Fibroblast of pulmonary artery (primary cell): ENCODE measurements around the gene CEACAM20.

Source experiments
- DNase-seq: peaks from one replicate; pipeline ENCODE4 v3.0.0-alpha.2; 2010; ENCODE audit warnings: low read depth
- H3K4me3 ChIP-seq: replicated peaks from 2 replicates; pipeline ENCODE4 v1.5.1; 2011; ENCODE audit warnings: low read depth, mild to moderate bottlenecking, control low read depth, low read length, moderate library complexity
- CTCF ChIP-seq: IDR thresholded peaks from 2 replicates; pipeline ENCODE4 v1.5.1; 2011; ENCODE audit warnings: mild to moderate bottlenecking, control low read depth, low read length, inconsistent platforms; ENCODE audit errors: missing control alignments

The CEACAM20 gene

DNA sequence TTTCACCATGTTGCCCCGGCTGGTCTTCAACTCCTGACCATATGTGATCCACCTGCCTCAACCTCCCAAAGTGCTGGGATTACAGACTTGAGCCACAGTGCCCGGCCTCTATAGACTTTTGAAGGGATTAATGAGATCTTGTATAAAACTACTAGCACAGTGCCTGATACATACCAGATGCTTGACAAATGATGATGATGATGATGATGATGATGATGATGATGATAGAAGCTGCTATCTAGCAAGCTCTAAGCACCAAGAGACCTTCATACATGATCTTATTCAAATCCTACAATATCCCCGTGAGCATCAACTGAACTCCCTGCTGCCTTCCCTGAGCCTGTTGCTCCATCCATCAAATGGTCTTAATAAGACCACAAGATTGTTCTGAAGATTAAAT lies 14.4 kb downstream of the CEACAM20 start:
- no peak for TF ChIP-seq CTCF
- H3K4me3 ChIP-seq: no peak overlapping the region
- DNase-seq: no peak

DNA sequence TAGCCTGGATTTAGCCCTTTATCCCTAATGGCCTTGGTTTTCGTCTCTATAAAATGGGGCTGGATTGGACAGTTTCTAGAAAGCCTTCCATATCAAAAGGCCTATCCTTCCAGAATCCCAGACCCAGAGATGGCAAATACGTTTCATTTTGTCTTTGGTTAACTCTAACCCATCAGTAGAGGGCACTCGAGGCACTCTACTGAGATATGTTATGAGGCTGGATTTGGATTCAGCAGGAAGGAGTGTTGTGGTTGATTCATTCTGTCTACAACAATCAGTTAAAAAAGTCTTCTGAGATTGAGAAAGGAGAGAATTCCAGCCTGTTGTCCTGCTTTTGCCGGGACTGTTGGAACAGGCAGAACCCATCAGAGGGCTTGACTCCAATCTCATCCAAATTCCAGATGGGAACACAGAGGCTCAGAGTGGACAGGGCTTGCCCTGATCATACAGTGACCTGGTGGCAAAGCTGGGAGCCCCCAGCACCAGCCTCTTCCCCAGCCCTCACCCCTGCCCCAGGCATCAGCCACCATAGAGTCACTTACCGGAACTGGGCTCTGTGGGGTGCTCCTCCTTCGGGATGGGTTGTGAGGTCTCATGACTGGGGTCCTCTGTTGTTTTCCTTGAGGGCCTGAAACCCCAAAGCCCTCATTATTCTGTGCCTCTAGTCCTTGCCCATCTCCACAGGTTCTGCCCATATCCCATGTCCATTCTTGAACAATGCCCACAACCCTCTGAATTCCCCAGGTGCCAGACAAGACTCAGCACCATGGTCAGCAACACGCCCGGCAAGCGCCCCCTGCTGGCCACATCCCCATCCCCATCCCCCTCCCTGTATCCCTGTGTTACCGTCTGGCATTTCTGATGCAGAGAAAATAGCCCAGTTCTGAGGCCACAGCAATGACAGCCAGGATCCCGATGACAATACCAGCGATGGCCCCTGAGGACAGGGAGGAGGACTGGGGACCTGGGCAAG lies 16.9 kb downstream of the CEACAM20 start:
- peak; percentile 76 for DNase-seq
- peak; percentile 64 for TF ChIP-seq CTCF
- H3K4me3 ChIP-seq: no peak overlapping the region

GRCh38 chr19:44509478-44509877 lies 20.0 kb downstream of the CEACAM20 start:
- TF ChIP-seq CTCF: no peak
- no peak overlapping the region for H3K4me3 ChIP-seq
- no peak for DNase-seq

GRCh38 chr19:44499962-44500949 lies 29.2 kb downstream of the CEACAM20 start, which contains the start of gene ZNF180:
Gene ZNF180, minus strand, starts transcription at chr19:44500522. Its CDS starts 3,188 bp downstream, at chr19:44497334.
- peak; percentile 33 for TF ChIP-seq CTCF
- peak; percentile 94 for DNase-seq
- peak within 1 kb of the TSS; percentile 93 for H3K4me3 ChIP-seq

DNA sequence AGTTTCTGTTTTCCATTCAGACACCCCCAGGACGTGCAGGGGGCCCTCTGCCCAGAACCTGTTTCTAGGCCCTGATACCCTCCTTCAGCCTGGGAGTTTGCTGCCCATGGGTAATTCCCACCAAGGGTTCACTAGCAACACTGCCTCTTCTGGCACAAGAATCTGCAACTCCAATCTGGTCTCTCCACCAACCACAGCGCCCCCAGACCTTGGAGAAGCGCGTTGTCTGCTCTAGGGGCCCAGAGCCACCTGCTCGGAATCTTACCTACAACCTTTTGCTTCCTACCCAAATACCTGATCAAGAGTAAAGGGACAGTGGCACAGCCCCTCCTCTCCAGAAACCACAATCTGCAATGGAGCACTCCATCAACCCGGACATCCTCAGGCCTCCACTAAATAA lies 29.9 kb downstream of the CEACAM20 start:
- DNase-seq: no peak

More for the DNA sequence above, 29.9 kb downstream of the CEACAM20 start:
- H3K4me3 ChIP-seq: peak overlapping the region; percentile 93
- no peak for TF ChIP-seq CTCF
